CD4-positive, alpha-beta T cell treated with Interleukin-4 for 4 hours (primary cell): ENCODE data around the gene PTOV1.
A peak's percentile ranks its signal among the peaks of the same experiment; 100 is the strongest.

Experiments used
- DNase-seq: peaks from one replicate; pipeline ENCODE4 v3.0.0-alpha.2; 2020

Gene PTOV1

DNA sequence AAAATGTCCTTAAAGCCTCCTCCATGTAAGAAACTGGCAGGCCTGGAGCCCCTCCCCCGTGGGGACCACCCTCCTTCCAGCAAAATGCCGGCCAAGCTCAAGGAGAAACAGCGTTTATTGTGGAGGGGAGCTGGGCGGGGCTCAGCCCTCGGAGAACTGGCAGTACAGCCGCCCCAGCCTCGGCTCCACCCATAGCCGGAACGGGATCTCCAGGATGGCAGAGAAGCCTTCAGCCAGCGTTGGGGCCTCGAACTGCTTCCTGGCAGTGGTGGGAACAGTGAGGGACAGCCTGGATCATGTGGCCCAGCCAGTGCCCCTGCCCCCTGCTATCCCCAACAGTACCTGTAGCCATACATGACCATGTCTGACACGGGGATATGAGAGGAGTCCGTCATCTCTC is 10.1 kb downstream of the PTOV1 start:
- DNase-seq: no peak

DNA sequence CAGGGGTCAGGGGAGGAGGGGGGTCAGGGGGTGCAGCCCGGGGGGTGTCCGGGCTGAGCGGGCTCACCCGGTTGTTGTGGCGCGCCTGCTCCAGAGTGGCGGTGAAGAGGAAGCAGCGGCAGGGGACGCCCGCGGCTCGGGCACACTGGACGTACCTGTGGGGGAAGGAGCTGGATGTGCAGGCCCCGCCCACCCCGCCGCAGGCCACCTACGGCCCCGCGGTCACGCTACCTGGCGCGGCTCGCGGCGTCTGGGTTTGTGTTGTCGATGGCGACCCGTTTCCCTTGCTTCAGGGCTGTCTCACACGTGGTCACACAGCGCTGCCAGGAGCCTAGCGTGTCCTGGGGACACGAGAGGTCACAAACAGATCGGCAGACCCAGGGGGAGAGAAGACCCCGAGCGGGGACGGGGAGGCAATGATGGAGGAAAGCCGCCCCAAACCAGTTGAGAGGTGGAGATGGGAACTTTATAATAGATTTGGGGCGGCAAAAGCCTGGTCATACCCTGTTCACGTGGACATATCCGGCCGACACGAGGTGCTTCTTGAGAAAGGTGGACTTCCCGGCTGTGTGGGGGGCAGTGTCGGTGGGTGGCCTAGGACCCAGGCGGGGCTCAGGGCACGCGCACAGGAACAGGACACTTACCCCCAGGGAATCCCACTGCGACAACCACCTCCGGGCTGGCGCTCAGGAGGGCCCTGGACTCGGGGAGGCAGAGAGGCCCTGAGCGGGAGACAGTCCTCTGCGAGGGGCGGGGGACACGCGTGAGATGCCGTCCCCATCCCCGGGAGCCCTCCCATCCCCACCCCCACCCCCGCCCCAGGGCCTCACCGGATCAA is 10.8 kb downstream of the PTOV1 start:
- DNase-seq: no peak

DNA sequence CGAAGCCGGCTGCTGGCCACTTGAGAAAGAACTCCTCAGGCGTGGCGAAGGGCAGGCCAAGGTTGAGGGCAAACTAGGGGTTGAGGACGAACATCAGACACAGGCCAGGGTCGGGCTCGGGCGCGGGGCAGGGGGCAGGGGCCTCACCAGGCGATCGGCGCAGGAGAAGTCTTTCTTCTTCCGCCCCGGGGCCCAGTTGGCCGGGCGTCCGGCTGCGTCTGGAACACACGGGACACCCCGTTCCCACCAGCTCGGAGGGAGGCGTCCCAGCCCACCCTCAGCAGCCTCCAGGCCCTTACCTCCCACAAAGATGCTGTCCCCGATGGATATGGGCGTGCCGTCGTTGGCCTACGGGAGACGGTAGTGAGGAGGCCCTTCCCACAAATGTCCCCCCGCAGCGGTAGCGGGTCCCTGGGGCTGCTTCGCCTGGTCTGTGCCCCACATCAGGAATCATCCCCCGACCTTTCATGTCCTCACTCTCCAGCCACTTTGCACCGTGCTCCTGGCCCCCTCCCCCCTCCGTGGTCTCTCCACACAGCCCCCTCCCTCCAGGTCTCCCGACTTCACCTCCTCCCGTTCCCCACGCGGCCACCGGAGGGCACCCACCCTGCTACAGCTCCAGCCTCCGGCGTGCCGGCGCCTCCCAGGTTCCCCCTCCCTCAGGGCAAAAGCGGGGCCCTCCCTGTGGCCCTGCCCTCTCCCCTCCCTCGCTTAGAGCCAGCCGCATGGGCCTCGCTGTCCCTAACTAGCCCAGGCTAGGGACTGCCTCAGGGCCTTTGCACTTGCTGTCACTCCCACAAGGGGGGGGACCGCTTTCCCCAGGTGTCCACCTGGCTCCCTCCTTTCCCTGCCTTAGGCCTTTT is 11.7 kb downstream of the PTOV1 start:
- DNase-seq: no peak

DNA sequence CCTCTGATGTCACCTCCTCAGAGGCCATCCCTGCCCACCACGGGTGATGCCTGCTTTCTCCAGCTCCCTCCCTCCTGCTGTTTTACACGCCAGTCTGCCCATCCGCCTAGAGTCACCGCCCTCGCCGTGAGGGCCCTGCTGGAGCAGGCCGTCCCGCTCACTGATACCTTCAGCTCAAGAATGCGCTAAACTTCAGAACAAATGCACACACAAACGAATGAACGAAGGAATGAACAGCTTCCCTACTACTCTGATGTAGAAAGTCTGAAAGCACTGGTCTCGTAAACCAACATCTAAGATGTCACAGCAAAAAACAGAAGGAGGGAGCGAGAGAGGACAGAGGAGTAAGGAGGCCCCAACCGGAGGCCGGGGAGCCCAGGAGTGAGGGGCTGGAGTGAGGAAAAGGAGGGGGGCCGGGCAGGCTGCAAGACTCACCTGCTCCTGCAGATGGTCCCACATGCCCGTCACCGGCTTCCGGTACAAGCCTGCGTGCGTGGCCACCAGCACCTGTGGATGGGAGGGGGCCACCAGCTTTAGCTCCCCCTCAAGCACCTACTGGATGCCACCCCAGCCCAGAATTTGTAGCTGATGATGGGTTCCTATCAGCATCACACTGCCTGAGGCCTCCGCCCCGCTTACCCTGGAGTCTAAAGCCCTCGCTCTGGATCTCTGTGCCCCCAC is 12.4 kb downstream of the PTOV1 start:
- no peak for DNase-seq

DNA sequence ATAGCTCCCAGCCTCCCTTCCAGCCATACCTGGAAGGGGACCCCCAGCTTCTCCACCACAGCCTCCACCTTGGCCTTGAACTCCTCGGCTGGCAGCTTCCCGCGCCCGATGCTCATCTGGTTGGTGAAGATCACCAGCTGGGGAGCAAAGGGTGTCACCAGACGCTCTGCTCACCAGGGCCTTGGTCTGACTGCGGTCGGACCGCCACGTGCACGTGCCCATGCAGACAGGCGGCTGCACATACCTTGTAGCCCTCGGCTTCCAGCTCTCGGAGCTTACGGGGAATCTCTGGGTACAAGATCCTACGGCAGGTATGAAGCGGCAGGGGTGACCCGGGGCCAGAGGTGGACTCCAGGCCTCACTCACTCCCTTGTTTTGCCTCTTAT is 13.0 kb downstream of the PTOV1 start:
- DNase-seq: no peak

GRCh38 chr19:49864890-49865289 is 13.9 kb downstream of the PTOV1 start:
- no peak for DNase-seq

- DNase-seq: peak; percentile 86
Observed at GRCh38 chr19:49866933-49867782, 16.2 kb downstream of the PTOV1 start, which contains the start of gene PNKP. Gene PNKP (minus strand): TSS chr19:49867576. CDS start chr19:49867204, 372 bp downstream.

DNA sequence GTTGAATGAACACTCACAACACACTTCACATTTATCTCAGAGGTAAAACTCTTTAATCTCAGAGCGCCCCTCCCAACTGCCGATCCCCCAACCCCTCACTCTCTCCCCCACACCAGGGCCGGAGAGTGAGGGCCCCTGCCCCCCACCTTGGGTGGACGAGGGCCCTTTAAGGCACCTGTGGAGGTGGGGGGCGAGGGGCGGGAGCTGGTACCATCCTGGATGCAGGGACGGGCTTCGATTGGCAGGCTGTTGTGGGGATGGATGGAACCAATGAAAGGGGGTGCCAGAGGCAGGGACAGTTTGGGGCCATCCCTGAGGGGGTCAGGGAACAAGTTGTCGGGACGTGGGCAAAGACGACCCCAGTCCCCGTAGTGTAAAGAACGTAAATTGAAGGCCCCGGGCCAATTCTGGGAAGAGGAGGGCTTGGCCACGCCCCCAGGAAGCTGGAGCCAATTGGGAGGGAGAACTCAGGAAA is 18.1 kb downstream of the PTOV1 start:
- no peak for DNase-seq

GRCh38 chr19:49869484-49870308 is 18.7 kb downstream of the PTOV1 start:
- peak; percentile 99 for DNase-seq

DNA sequence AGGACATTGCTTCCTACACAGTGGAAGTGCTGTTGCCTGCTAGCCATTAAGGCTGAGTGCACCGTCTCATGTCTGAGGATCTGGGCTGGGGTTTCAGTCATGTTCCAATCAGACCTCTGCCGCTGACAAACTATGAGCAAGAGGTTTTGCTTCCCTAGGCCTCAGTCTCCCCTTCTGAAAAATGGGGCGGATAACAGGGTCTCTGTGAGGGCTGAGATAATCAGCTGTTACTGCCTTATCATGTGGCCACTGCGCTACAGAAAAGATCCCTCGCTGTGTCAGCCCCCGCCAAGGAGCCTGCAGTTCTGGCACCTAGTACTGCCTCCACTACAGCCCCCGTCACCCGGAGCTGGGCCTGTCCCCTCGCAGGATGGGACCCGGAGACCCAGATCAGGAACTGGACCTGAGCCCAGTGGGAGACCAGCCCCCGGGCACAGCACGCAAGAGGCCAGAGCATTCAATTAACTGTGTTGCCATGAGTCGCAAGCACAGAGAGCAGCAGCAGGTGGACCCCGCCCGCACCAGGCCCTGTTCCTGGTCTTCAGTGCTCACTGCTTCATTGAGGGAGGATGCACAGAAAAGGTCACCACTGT is 19.4 kb downstream of the PTOV1 start:
- DNase-seq: no peak

DNA sequence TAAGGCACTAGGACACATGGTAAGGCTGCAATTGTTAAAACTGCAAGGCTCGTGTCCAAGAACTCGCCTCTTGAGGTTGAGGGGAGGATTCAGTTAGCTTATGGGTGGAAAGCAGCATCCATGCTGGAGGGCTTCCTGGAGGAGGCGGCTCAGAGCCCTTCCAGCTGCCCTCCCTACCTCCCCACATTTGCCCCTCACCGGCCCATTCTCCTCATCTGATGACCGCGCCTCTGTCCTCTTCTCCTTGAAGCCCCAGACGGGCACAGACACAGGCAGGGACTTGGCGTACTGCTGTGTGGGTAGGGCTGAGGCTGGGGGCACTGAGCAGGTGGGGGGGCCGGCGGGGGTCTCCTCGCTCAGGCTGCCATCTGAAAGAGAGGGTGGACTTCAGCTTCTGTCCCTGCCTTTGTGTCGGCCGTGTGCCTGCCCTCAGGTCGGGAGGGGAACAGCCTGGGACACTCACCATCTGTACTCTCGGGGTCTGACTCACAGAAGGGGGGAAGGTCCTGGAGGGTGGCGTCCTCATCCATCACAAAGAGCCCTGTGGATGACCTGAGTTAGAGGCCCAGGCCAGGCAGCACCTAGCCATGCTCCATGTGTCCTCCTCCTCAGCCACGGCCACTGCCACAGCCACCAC is 20.5 kb downstream of the PTOV1 start:
- no peak for DNase-seq

GRCh38 chr19:49872245-49873128 is 21.5 kb downstream of the PTOV1 start:
- no peak for DNase-seq

DNA sequence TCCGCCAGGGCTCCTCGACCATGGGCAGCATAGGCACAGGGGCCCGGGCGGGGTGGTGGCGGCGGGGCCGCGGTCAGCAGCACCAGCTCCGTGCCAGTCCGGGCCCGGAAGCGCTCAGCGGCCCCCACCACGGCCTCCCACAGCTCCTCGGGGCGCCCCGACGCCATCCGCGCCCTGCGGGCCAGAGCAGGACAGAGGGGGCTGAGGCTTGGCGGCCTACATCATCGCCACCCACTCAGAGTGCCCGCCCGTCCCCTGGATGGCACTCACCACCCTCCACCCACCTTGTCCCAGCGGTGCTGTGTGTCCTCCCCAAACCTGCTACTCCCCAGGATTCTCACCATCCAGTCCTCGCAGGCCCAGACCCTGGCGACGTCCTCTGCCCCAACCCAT is 22.2 kb downstream of the PTOV1 start:
- no peak for DNase-seq

- no peak for DNase-seq
Observed at GRCh38 chr19:49873834-49874233, 22.9 kb downstream of the PTOV1 start.

- DNase-seq: no peak
Observed at GRCh38 chr19:49874503-49875157, 23.7 kb downstream of the PTOV1 start.

DNA sequence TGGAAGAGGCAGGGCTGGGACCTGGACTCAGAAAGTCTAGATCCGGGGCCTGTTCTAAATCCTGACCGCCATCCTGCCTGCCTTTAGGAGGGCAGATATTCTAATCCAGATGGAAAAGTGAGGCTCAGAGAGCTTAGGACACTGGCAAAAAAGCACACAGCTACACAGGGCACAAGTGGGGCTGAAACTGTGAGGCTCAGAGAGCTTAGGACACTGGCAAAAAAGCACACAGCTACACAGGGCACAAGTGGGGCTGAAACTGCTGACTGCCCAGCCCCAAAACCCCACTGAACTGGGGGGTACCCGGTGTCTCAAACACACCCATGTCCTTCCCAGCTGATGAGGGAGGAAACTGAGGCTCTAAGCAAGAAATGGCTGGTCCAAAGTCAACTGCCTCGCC is 24.2 kb downstream of the PTOV1 start:
- DNase-seq: no peak

- peak; percentile 24 for DNase-seq
Observed at GRCh38 chr19:49875857-49876421, 25.0 kb downstream of the PTOV1 start.

DNA sequence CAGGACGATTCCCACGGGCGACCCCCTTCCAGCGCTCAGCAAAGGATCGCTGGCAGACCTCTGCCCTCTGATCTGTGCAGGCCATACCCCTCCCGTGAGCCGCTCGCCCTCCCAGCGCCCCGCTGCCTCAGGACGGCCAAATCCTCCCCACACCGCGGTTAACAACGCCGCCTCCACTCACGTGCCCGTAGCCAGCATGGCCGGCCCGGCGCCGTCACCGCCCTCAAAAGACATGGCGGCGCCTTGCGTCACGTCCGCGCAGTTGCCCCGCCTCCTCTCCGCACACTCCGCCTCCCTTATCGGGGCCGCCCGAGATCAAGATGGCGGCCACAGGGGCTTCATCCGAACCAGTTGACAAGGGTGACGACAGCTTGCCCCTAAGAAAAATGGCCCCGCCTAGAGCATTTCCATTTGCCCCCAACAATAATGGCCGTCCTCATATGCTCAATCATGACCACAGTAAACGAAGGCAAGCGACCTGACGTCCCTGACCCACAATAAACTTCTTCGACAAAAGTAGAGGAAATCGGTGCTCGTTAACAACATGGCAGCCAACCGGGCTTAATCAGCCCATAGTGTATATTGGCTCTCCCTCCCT is 25.6 kb downstream of the PTOV1 start:
- peak; percentile 99 for DNase-seq
